ES-I3 (cell line): Measurements from ENCODE around the gene SYNPR.

Experiments
- H3K36me3 ChIP-seq: 2 replicates; pipeline ENCODE4 v1.6.1; 2013; ENCODE audit warnings: mild to moderate bottlenecking, low read length, control low read depth, moderate library complexity; ENCODE audit not compliant: insufficient read depth
- H3K4me1 ChIP-seq: 2 replicates; pipeline ENCODE4 v1.6.1; 2013; ENCODE audit warnings: mild to moderate bottlenecking, control low read depth, low read length; ENCODE audit not compliant: insufficient read depth
- H3K9ac ChIP-seq: 2 replicates; pipeline ENCODE4 v1.6.1; 2013; ENCODE audit warnings: low read depth, mild to moderate bottlenecking, low read length, moderate library complexity
- H3K9me3 ChIP-seq: 2 replicates; pipeline ENCODE4 v1.6.1; 2013; ENCODE audit warnings: mild to moderate bottlenecking, low read length, moderate library complexity; ENCODE audit not compliant: control insufficient read depth, insufficient read depth

The SYNPR gene

GRCh38 chr3:63441262-63441661, 163.2 kb downstream of the SYNPR start:
- Histone ChIP-seq H3K4me1 (peaks cover 38% of the 10 kb centered on the region), H3K9ac (no peak overlapping the region), H3K36me3 (no peaks in the 10 kb centered on the region), H3K9me3 (no peaks in the 10 kb centered on the region)

- Histone ChIP-seq H3K36me3 (no peaks in the 10 kb centered on the region), H3K9ac (no peak overlapping the region), H3K4me1 (peaks cover 38% of the 10 kb centered on the region), H3K9me3 (no peaks in the 10 kb centered on the region)
These were observed 164.8 kb downstream of the SYNPR start for GRCh38 chr3:63442918-63443317.

GRCh38 chr3:63450023-63450422, 171.9 kb downstream of the SYNPR start:
- Histone ChIP-seq H3K4me1 (peaks cover 12% of the 10 kb centered on the region; the same call in 1 of the 2 replicates), H3K36me3 (no peaks in the 10 kb centered on the region), H3K9me3 (no peaks in the 10 kb centered on the region), H3K9ac (no peak overlapping the region; the same call in 1 of the 2 replicates)

GRCh38 chr3:63450634-63451363, 172.7 kb downstream of the SYNPR start:
- H3K9ac ChIP-seq: no peak overlapping the region
- H3K9me3 ChIP-seq: no peaks in the 10 kb centered on the region
- H3K36me3 ChIP-seq: no peaks in the 10 kb centered on the region
- peaks cover 7% of the 10 kb centered on the region; the same call in 1 of the 2 replicates for H3K4me1 ChIP-seq

- Histone ChIP-seq H3K9ac (no peak overlapping the region), H3K4me1 (no peaks in the 10 kb centered on the region), H3K36me3 (no peaks in the 10 kb centered on the region; the same call in 1 of the 2 replicates), H3K9me3 (peaks cover 5% of the 10 kb centered on the region; the same call in 1 of the 2 replicates)
These were observed 178.8 kb downstream of the SYNPR start for GRCh38 chr3:63456901-63457300.

GRCh38 chr3:63458405-63458804, 180.3 kb downstream of the SYNPR start:
- H3K9ac ChIP-seq: no peak overlapping the region
- no peaks in the 10 kb centered on the region for H3K4me1 ChIP-seq
- peaks cover 5% of the 10 kb centered on the region; the same call in 1 of the 2 replicates for H3K9me3 ChIP-seq
- no peaks in the 10 kb centered on the region; the same call in 1 of the 2 replicates for H3K36me3 ChIP-seq

- Histone ChIP-seq H3K36me3 (no peaks in the 10 kb centered on the region; the same call in 1 of the 2 replicates), H3K4me1 (no peaks in the 10 kb centered on the region; the same call in 1 of the 2 replicates), H3K9me3 (peaks cover 5% of the 10 kb centered on the region; the same call in 1 of the 2 replicates), H3K9ac (no peak overlapping the region)
These were observed 184.6 kb downstream of the SYNPR start for GRCh38 chr3:63462732-63463131.

GRCh38 chr3:63467392-63467791, 189.3 kb downstream of the SYNPR start:
- no peaks in the 10 kb centered on the region for H3K9me3 ChIP-seq
- H3K9ac ChIP-seq: no peak overlapping the region
- no peaks in the 10 kb centered on the region; the same call in 1 of the 2 replicates for H3K4me1 ChIP-seq
- no peaks in the 10 kb centered on the region for H3K36me3 ChIP-seq

- Histone ChIP-seq H3K36me3 (no peaks in the 10 kb centered on the region), H3K9ac (no peak overlapping the region), H3K4me1 (no peaks in the 10 kb centered on the region), H3K9me3 (no peaks in the 10 kb centered on the region)
These were observed 192.6 kb downstream of the SYNPR start for GRCh38 chr3:63470745-63471144.

GRCh38 chr3:63471781-63472180, 193.7 kb downstream of the SYNPR start:
- H3K9me3 ChIP-seq: no peaks in the 10 kb centered on the region
- no peaks in the 10 kb centered on the region for H3K4me1 ChIP-seq
- H3K9ac ChIP-seq: no peak overlapping the region
- no peaks in the 10 kb centered on the region for H3K36me3 ChIP-seq

- Histone ChIP-seq H3K9ac (no peak overlapping the region), H3K36me3 (no peaks in the 10 kb centered on the region), H3K9me3 (no peaks in the 10 kb centered on the region), H3K4me1 (no peaks in the 10 kb centered on the region)
These were observed 195.6 kb downstream of the SYNPR start for GRCh38 chr3:63473641-63474166.

- Histone ChIP-seq H3K36me3 (no peaks in the 10 kb centered on the region), H3K9ac (no peak overlapping the region), H3K4me1 (no peaks in the 10 kb centered on the region), H3K9me3 (no peaks in the 10 kb centered on the region)
These were observed 196.9 kb downstream of the SYNPR start for GRCh38 chr3:63474828-63475518.

- H3K36me3 ChIP-seq: no peaks in the 10 kb centered on the region
- no peaks in the 10 kb centered on the region for H3K9me3 ChIP-seq
- no peaks in the 10 kb centered on the region for H3K4me1 ChIP-seq
- H3K9ac ChIP-seq: no peak overlapping the region
These were observed 199.5 kb downstream of the SYNPR start for GRCh38 chr3:63477494-63478129.

GRCh38 chr3:63478990-63479660, 201.0 kb downstream of the SYNPR start:
- Histone ChIP-seq H3K9me3 (no peaks in the 10 kb centered on the region), H3K4me1 (no peaks in the 10 kb centered on the region), H3K9ac (no peak overlapping the region), H3K36me3 (no peaks in the 10 kb centered on the region)
